Measurements from ENCODE around the gene ARIH2.

The ARIH2 gene

GRCh38 chr3:48979451-48979850, 60.8 kb downstream of the ARIH2 start:
- DNase-seq = no peak

GRCh38 chr3:48980295-48980694, 61.7 kb downstream of the ARIH2 start:
- DNase-seq = no peak

- no peak for DNase-seq
Observed at GRCh38 chr3:48982016-48982415, 63.4 kb downstream of the ARIH2 start.

- no peak for DNase-seq
Observed at GRCh38 chr3:48982686-48983085, 64.0 kb downstream of the ARIH2 start.

- DNase-seq = no peak
Observed at GRCh38 chr3:48983096-48983495, 64.5 kb downstream of the ARIH2 start.

GRCh38 chr3:48984663-48985062, 66.0 kb downstream of the ARIH2 start:
- no peak for DNase-seq

- DNase-seq = no peak
Observed at GRCh38 chr3:48985831-48986376, 67.3 kb downstream of the ARIH2 start.

- peak; percentile 50 for DNase-seq
Observed at GRCh38 chr3:48989126-48989795, 70.6 kb downstream of the ARIH2 start.

- peak; percentile 84 for DNase-seq
Observed at GRCh38 chr3:48989796-48990635, 71.4 kb downstream of the ARIH2 start, which contains the start of gene P4HTM. Gene P4HTM (plus strand): TSS chr3:48990241. CDS start chr3:48990257, 16 bp downstream.

GRCh38 chr3:48990636-48991469, 72.2 kb downstream of the ARIH2 start:
- DNase-seq = peak; percentile 57

- no peak for DNase-seq
Observed at GRCh38 chr3:48991851-48992545, 73.4 kb downstream of the ARIH2 start.

- no peak for DNase-seq
Observed at GRCh38 chr3:48993834-48994233, 75.2 kb downstream of the ARIH2 start.

- no peak for DNase-seq
Observed at GRCh38 chr3:48996640-48997039, 78.0 kb downstream of the ARIH2 start.

- no peak for DNase-seq
Observed at GRCh38 chr3:48997102-48997635, 78.5 kb downstream of the ARIH2 start.

GRCh38 chr3:48997714-48998637, 79.3 kb downstream of the ARIH2 start:
- peak; percentile 32 for DNase-seq

- peak; percentile 59 for DNase-seq
Observed at GRCh38 chr3:48999085-48999858, 80.6 kb downstream of the ARIH2 start.

GRCh38 chr3:49001155-49001554, 82.5 kb downstream of the ARIH2 start:
- DNase-seq = no peak

GRCh38 chr3:49004352-49005302, 86.0 kb downstream of the ARIH2 start:
- DNase-seq = peak; percentile 10

GRCh38 chr3:49005303-49005680, 86.7 kb downstream of the ARIH2 start:
- no peak for DNase-seq

Data from NCI-H69 (cell line).